GM19438 (cell line): ENCODE measurements around the gene CFAP61.
"Not testable (repeated sequence)": the region's sequence is repeated elsewhere in the genome, so short reads cannot be mapped to it uniquely, and the experiment has no call there.

ENCODE experiments used
- ATAC-seq: cut with Tn5 transposase; IDR thresholded peaks from one replicate; pipeline ENCODE4 v1.9.1; 2021; ENCODE audit warnings: low read depth; ENCODE audit not compliant: unreplicated experiment

Gene CFAP61

DNA sequence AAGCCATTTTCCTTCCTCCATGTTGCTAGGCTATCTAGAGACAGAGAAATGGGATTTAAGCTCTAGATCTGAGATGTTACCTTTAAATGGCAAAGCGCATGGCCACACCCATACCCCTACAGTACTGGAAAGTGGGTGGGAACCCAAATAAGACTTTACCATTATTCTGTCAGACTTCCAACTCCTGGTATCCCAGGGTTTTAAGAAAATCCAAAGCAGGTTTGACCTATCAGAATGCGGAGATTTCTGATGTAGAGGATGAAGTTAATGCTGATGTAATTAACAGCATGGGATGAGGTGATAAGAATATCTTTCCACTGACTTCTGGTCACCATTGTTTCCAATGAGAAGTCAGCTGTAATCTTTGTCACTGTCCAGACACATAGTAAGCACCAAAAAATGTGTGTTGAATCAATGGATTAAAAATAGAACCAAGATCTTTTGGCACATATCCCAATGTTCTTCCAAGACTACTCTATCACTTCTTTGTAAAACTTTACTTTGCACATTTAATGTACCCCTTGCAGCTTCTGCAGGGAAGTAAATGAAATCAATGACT, 174.8 kb downstream of the CFAP61 start:
- no peak for ATAC-seq

DNA sequence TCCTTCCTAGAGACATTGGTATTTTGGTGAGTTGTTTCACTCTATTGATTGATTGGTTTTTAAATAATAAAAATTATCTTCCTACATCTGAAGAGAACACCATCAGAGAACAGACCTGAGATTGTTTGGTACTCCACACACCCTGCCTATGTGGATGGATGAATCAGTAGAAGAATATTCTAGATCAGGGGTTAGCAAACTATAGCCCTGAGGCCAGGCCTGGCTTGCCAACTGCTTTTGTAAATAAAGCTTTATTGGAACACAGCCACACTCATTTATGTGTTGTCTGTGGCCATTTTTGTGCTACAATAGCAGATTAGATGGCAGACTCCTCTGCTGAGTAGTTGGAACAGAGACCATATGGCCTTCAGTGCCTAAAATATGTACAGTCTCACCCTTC, 176.0 kb downstream of the CFAP61 start:
- ATAC-seq, result no peak

DNA sequence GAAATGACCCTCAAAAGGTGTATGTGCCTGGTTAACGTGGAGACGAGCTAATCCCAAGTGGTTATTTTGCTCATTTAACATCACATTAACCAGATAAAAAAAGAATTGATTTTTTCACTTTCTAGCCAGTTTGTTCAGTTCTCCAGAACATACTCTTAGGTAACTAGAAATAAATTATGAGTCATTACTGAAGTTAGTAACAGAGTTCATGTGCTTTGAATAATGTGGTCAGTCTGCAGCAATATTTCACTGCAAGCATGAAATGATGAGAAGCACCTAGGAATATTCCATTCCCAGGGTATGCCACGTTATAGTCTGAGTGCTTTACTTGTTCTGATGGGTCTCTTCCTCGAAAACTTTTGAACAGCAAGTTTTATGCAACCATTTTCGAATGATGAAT, 177.3 kb downstream of the CFAP61 start:
- no peak for ATAC-seq

DNA sequence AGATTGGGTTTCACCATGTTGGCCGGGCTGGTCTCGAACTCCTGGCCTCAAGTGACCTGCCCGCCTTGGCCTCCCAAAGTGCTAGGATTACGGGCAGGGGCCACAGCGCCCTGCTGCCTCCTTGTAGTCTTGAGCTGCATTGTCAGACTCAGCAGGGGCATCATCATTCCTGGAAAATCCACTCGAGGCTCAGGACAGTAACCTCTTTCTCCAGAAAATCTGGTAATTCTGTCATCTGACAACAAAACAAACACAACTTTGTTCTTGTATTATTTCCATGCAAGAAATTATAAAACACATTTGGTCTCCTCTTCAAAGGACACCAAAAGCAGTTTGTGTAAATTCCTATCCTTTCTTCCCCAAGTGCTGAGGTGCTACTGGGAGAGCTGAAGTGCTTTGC, 178.4 kb downstream of the CFAP61 start:
- no peak for ATAC-seq

DNA sequence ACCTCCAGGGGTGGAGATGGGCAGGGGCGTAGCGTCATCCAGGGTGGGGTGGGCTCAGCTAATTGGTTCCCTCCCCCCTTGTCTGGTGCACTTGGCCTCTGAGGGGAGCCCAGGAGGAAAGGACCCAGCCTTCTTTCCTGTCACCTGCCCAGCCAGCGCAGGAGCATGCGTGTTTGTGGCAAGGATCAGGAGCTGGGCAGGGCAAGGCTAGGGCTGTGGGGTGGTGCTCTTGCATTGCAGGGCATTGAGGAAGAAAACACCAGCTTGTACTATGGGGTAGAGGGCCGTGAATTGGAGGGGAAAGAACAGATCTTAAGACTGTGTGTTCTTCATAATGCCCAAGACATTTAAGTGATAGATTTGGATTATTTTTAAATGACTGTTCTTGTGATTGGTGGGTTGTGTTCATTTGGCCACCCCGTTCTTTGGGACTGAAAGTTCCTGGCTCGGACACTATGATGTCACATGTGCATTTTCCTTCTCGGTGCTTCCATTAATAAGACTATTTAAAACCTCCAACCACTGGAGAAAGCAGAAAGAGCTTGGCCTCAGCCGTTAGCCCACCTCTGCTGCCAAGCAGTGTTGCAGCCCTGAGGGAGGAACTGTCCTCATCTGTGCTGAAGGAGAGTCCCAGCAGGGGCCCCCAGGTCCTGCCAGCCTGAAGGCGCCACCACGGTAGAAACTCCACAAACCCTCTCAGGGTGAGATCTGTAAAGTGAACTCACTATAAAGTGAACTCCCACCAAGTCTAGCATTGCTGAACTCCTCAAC, 179.4 kb downstream of the CFAP61 start:
- no peak for ATAC-seq

DNA sequence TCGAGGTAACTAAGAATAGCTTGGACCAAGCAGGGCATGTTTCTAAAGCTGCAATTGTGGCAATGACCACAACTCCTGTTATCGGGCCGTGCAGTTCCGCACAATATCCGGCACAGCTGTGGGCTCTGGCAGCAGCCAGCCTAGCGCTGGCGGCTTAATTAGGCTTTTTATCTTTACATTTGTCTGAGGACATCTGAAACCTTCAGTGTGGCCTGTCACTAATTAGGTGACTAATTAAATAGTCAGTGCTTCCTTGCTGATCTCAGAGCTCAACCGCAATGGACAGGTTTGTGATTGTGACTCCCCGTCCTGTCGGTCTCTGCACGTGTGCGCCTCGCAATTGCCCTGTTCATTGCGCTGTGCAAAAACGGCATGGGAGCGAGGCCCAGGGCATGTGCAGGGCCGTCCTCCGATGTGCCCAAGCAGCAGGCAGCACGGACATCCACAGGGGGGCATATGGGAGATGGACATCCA, 180.7 kb downstream of the CFAP61 start:
- no peak for ATAC-seq

DNA sequence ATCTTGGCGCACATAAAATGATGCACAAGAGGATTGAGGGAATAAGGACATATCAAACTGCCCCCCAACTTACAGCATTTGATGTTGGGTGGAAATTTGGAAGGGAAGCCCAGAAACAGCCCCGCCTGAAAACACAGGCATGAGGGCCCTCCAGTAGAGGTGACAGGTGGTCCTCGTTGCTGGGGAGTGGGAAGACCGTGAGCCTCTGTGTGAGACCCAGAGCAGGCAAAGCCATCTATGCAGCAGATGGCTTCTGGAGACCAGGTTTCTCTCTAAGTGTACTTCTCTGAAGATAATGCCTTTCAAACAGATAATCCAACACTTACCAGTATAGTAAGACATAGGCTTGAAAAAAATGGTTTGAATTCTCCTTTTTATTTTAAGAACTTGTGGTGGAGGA, 183.3 kb downstream of the CFAP61 start:
- ATAC-seq, result no peak

DNA sequence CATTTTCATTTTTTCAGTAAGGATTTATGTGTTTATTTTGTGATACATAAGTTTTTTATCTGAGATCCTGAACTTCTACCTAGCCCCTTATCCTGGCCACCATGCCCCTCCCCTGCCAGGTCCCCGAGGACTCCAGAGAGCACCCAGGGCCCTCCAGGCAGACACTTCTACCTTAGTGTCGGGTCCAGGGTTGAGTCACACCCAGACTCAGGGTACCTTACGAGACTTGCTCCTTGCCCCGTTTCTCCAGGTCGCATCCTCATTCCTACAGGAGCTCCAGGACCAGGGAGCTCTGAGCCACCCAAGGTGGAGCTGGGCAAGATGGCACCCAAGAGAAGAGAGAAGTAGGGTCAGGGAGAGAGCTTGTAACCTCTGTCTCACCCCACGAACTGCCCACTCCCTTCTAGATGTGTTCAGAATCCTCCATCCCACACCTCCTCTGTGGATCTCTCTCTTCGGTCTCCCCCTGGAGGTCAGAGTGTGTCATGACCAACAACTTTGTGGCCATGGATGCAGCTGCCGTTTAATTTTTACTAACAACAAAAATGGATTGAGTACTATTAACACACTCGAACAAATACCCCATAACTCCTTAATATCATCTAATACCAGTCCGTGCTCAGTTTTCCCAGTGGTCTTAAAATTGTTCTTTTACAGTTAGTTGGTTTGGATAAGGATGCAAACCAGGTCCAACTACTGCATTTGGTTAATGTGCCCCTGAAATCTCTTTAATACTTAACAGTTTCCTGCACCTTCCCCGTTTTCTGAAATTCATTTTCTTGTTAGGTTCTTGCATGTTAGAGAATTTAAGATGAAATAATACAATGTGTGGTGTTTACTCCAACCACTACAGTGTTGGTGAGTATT, 185.0 kb downstream of the CFAP61 start:
- ATAC-seq, result no peak

DNA sequence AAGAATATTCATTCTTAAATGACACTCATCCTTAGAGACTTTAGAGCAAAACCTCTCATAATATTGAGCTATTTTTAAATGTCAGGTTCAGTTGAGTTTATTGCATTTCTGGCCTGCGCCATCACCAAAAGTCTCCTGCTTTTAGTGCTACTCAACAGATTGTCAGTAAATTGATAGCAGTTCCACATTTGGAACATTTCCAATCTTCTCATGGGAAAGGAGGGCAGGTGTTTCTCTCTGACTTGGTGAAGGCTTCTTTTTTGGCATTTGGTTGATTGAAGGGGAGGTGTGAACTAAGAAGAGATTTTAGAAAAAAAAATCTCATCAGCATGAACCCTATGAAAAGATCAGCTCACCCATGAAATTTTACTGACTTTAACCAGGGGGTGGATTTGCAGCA, 189.6 kb downstream of the CFAP61 start:
- no peak for ATAC-seq

DNA sequence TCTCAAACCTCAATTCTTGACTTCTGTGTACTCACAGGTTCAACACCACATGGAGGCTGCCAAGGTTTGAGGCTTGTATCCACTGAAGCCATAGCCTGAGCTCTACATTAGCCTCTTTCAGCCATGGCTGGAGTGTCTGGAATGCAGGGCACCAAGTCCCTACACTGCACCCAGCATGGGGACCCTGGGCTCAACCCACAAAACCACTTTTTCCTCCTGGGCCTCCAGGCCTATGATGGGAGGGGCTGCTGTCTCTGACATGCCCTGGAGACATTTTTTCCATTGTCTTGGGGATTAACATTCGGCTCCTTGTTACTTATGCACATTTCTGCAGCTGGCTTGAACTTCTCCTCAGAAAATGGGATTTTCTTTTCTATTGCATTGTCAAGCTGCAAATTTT, 192.1 kb downstream of the CFAP61 start:
- ATAC-seq, result not testable (repeated sequence)

DNA sequence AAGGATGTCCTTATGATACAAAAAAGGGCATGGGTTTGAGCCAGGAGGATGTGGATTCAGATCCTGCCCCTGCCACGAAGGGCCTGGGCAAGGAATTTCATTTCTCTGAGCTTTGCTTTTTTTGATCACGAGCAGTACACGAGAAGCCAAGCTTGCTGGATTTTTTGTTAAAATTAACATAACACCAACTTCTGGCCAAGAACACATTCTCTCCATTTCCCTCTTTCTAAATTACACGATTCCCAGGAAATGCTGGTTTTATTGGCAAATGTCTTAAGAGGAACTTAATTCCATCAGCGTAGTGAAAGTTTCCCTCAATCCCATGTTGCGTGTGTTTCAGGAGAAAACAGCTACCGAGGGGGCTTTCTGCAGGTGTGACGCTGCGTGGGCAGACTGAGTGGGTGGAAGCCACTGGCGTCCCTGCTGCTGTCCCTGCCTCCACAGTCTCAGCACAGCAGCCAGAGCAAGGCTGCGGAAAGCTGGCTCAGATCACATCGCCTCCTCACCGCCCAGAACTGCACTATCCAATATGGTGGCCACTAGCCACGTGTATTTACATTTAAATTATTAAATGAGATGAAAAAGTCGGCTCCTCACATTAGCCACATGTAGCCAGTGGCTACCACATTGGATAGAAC, 194.8 kb downstream of the CFAP61 start:
- no peak for ATAC-seq

DNA sequence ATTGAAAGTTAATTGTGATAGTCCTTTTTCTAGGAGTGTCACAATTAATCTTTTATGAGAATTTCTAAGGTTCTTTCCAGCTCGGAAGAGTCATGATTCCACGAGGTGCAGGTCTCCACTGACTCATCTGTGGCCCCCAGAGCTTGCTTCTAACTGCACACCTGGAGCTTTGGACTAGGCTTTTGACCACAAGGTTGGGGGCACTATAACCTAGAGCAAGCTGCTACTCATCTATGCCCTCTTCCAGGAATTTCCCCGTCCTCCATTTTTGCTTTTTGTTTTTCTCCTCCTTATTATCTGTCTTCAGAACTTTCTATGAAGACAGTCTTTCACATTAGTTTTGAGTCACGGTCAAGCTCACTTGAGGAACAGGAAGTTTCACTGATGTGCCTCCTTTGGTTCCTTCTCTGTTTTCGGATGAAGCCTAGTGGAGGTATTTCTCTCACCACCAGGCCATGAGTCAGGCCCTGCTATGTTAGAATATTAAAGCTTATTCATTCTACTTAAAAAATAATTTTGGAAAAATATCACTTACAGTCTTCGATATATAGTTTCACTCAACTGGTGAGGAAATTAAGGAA, 196.4 kb downstream of the CFAP61 start:
- no peak for ATAC-seq

DNA sequence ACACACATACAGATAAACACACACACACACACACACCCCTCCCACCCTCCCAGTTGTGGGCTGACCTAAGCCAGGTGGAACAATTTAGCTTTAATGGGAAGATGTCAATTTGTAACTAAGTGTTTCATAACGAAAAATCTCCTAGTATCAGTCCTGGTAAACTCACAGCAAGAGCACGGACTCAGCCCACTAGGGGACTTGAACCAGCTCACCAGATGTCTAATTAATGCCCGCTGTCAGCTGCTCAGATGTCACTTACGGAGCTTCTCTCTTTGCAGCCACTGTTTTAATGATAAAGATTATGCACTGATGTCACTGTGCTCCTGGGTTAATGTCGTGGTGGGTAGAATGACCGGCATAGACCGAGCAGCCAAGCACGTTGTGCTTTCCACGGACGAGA, 199.0 kb downstream of the CFAP61 start:
- no peak for ATAC-seq

DNA sequence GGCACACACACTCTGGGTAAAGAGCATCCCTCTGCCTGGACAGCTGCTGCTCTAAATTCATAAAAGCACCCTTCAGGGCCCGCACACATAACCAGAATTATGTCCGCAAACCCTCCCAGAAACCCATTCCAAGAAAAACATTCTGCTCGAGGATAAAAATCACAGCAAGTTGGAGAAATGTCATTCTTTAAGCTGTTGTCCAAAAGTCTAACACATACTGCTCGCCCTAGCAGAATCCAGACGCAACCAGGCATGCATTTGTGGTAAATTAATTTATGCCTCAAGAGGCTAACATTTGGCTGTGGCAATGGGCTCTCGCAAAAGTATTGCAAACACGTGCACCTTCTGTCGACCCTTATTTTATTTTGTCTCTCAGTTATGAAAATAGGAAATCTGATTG, 199.5 kb downstream of the CFAP61 start:
- no peak for ATAC-seq

DNA sequence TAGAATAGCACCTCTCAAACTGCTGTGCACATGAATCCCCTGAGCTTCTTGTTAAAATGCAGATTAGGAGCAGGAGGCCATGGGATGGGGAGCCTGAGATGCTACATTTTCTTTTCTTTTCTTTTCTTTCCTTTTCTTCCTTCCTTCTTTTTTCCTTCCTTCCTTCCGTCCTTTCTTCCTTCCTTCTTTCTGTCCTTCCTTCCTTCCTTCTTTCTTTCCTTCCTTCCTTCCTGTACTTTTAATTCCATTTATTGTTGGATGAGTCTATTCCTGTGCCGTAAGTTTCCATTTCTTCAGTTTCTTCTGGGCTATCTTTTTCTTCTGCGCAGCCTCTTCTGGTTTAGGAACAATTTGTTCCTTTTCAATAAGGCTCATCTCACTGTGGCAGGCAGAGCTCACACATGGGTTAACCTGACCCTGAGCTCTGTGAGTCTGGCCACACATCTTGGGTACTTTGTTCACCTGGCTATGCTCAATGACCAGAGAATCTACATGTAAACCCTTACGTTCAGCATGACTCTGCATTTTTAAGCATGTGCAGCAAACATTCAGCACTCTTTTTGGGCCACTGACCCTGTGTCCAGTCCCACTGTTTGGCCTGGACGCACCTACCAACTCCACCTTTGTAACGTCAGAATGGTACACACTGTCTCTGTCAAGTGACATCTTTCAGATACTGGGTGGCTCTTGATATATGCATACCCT, 200.9 kb downstream of the CFAP61 start:
- no peak for ATAC-seq

DNA sequence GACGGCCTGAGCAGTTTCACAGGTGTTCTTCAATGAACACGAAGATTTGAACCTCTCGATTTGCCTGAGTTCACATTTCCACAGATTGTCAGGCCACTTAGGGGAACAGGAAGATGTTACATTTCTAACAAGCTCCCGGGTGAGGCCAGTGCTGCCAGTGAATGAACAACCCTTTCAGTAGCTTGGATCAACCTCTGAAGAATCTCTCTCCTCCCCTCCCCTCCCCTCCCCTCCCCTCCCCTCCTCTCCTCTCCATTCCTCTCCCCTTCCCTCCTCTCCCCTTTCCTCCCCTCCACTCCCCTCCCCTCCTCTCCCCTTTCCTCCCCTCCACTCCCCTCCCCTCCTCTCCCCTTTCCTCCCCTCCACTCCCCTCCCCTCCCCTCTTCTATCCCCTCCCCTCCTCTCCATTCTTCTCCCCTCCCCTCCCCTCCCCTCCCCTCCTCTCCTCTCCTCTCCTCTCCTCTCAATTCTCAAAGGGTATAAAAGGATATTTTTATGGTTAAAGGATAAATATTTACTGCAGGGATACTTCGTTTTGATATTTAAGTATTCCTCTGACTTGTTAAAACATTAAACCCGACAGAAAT, 201.5 kb downstream of the CFAP61 start:
- no peak for ATAC-seq

DNA sequence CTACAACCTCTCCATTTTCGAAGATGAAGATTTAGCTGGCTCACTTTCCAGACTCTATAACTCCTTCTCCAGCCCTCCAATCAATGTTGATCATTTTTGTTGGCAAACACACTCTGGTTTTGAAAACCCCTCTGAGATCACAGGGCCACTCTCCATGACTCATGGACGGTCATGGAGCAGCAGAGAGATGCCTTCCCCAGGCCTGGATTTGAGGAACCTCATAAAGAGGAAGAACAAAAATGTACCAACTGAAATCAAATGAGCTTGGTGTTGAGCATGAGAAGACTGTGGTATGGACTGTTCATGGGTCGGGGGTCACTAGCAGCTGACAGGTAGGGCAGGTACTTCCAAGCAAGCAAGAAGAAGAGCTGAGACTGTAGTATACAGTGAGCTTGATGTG, 202.8 kb downstream of the CFAP61 start:
- no peak for ATAC-seq

DNA sequence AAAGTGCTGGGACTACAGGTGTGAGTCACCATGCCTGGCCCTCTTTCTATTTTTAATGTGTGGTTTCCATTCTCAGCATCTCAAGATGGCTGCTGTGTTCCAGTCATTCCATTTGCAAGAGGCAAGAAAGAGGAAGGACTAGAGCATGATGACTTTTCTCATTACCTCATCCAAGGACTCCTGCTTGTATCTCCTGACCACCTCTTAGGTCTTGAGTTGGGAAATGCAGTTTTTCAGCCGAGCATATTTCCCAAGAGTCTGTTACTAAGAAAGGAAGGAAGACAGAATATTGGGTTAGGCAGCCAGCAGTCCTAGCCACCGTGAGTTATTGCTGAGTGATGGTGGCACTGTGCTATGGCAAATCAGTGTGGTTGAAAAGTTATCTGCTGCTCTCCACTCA, 207.2 kb downstream of the CFAP61 start:
- no peak for ATAC-seq

DNA sequence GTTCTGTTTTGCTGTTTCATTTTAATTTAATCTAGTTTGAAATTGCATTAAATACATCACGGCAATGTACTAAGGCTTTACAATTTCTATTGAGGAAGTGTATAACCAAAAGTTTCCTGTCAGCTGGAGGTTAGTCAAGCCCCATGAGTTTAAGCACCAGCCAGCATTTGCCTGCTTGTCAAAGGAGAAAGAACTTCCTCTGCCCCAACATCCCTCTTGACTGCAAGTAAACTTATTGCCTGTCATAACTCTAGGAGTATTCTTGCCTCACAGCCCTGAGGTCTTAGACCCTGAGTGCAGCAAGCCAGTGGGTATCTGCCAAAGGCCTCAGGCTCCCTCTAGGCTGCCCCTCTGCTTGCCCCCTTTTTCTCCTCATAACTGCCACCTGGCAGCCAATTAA, 208.8 kb downstream of the CFAP61 start:
- no peak for ATAC-seq

DNA sequence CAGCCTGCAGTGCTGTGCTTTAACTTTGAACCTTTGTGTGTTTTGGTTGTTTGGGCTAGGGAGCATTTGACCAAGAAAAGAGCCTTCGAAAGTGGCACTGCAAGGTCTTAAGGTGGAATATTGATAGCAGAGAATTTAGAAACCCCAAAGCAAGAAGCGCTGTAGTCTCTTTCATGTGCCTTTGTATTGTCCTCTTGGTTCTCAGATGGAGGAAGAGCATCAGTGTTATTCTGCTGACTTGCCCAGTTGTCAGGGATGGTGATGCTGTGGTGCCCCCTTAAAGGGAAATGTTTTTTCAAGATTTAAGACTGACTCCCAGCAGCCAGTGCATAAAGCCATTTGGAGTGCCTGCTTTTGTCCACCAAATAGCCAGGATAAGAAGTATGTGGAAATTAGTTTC, 212.9 kb downstream of the CFAP61 start:
- no peak for ATAC-seq
